ENCODE results near the gene PRMT1. TPM values are rescaled to one million over a fixed set of nuclear protein-coding genes. Genes with fewer than 3 reads are reported as not detected.

PRMT1 gene
- total RNA-seq, 1 donor from 2014 or later, result 235 TPM

DNA sequence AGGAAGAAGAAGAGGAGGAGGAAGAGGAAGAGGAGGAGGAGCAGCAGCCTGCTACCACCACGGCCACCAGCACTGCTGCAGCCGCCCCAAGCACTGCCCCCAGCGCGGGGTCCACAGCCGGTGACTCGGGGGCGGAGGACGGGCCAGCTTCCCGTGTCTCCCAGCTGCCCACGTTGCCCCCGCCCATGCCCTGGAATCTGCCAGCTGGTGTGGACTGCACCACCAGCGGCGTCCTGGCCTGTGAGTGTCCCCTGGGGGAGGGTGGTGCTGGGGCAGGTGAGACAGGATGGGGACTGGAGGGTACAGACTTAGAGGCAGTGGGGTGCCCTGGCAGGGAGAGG lies 23.6 kb upstream of the PRMT1 start:
- no peak for TF ChIP-seq EZH2 (IDR thresholded peaks at IDR 0.05; ENCODE audit: insufficient read depth, low read length)
- TF ChIP-seq, protein P1, sequence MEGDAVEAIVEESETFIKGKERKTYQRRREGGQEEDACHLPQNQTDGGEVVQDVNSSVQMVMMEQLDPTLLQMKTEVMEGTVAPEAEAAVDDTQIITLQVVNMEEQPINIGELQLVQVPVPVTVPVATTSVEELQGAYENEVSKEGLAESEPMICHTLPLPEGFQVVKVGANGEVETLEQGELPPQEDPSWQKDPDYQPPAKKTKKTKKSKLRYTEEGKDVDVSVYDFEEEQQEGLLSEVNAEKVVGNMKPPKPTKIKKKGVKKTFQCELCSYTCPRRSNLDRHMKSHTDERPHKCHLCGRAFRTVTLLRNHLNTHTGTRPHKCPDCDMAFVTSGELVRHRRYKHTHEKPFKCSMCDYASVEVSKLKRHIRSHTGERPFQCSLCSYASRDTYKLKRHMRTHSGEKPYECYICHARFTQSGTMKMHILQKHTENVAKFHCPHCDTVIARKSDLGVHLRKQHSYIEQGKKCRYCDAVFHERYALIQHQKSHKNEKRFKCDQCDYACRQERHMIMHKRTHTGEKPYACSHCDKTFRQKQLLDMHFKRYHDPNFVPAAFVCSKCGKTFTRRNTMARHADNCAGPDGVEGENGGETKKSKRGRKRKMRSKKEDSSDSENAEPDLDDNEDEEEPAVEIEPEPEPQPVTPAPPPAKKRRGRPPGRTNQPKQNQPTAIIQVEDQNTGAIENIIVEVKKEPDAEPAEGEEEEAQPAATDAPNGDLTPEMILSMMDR (IDR thresholded peaks at IDR 0.05; ENCODE audit: insufficient read depth, low read depth, low read length), result no peak
- Histone ChIP-seq H3K36me3 (ENCODE audit: insufficient read depth, low read length) (peaks cover 6% of the 10 kb centered on the region), H3K4me3 (ENCODE audit: insufficient read depth, low read depth, low read length) (no peak overlapping the region), H3K27me3 (ENCODE audit: insufficient read depth, low read length) (no peaks in the 10 kb centered on the region), H2AFZ (ENCODE audit: low read depth, low read length) (no peak overlapping the region), H4K20me1 (ENCODE audit: insufficient read depth, low read length) (peaks cover 66% of the 10 kb centered on the region), H3K9ac (ENCODE audit: low read length) (no peak overlapping the region), H3K27ac (ENCODE audit: low read depth, low read length) (no peak overlapping the region), H3K9me3 (ENCODE audit: insufficient read depth, low read depth, low read length) (no peaks in the 10 kb centered on the region), H3K79me2 (ENCODE audit: insufficient read depth, low read length) (peaks cover 33% of the 10 kb centered on the region), H3K4me1 (ENCODE audit: insufficient read depth, low read length) (no peaks in the 10 kb centered on the region), H3K4me2 (ENCODE audit: low read length) (no peak overlapping the region)
- FAIRE-seq (no peak), DNase-seq (ENCODE audit: low read depth) (no peak)
- Mint-ChIP-seq H3K4me1 (ENCODE audit: low read depth, unreplicated experiment) (no peaks in the 10 kb centered on the region), H3K4me3 (ENCODE audit: unreplicated experiment) (no peak overlapping the region), H3K27ac (ENCODE audit: unreplicated experiment) (no peak overlapping the region), H3K27me3 (ENCODE audit: low read depth, unreplicated experiment) (no peaks in the 10 kb centered on the region), H3K36me3 (ENCODE audit: low read depth, unreplicated experiment) (peaks cover 11% of the 10 kb centered on the region), H3K9me3 (ENCODE audit: unreplicated experiment) (no peaks in the 10 kb centered on the region)

DNA sequence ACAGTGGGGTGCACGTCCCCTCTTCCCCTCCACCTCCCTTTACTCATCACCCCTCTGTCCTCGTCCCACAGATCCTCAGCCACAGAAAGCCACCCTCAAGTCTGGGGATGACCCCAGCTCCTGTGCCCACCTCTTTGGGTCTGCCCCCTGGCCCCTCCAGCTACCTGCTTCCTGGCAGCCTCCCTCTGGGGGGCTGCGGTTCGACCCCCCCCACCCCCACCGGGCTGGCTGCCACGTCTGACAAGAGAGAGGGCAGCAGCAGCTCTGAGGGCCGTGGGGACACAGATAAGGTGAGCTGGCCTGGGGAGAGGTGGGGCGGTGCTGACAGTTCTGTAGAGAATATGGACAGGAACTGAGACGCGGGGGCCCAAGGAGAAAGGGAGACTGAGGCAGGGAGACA lies 22.5 kb upstream of the PRMT1 start:
- Histone ChIP-seq H3K36me3 (ENCODE audit: insufficient read depth, low read length) (peaks cover 12% of the 10 kb centered on the region), H3K4me2 (ENCODE audit: low read length) (no peak overlapping the region)
- TF ChIP-seq EZH2 (IDR thresholded peaks at IDR 0.05; ENCODE audit: insufficient read depth, low read length), result no peak
- TF ChIP-seq, protein P1 (IDR thresholded peaks at IDR 0.05; ENCODE audit: insufficient read depth, low read depth, low read length), result no peak

DNA sequence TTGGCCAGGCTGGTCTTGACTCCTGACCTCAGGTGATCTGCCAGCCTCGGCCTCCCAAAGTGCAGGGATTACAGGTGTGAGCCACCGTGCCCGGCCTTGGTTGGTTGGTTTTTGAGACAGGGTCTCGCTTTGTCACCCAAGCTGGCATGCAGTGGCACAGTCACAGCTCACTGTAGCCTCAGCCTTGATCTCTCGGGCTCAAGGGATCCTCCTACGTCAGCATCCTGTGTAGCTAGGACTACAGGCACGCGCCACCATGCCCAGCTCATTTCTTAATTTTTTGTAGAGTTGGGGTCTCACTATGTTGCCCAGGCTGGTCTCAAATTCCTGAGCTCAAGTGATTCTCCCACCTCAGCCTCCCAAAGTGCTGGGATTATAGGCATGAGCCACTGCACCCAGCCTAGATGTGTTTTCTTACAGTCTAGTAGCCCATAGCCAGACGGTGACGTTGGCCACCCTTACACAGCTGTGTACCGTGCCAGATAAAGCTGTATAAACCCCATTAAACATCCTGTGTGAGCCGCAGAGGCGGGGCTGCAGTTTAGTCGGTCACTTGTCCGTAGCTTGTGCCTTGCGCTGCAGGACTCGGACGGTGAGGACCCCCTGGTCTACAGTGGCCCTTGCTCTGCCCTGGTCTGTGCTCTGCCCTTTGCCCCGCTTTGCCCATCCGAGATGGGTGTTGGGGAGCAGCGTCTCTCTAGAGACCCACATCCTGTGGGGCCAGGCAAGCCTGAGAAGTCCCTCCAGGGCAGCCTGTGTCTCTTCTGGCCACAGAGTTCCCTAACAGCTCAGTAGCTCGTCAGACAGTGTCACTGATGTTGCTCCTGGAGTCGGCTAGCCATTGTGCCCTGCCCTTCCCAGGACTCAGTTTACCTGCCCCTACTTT lies 21.3 kb upstream of the PRMT1 start:
- Mint-ChIP-seq H3K4me3 (ENCODE audit: unreplicated experiment) (no peak overlapping the region), H3K36me3 (ENCODE audit: low read depth, unreplicated experiment) (peaks cover 19% of the 10 kb centered on the region), H3K9me3 (ENCODE audit: unreplicated experiment) (no peaks in the 10 kb centered on the region), H3K27me3 (ENCODE audit: low read depth, unreplicated experiment) (no peaks in the 10 kb centered on the region), H3K27ac (ENCODE audit: unreplicated experiment) (no peak overlapping the region), H3K4me1 (ENCODE audit: low read depth, unreplicated experiment) (no peaks in the 10 kb centered on the region)
- Histone ChIP-seq H3K9me3 (ENCODE audit: insufficient read depth, low read depth, low read length) (peaks cover 4% of the 10 kb centered on the region), H3K27ac (ENCODE audit: low read depth, low read length) (no peak overlapping the region), H3K27me3 (ENCODE audit: insufficient read depth, low read length) (no peaks in the 10 kb centered on the region), H3K36me3 (ENCODE audit: insufficient read depth, low read length) (peaks cover 17% of the 10 kb centered on the region), H3K4me1 (ENCODE audit: insufficient read depth, low read length) (no peaks in the 10 kb centered on the region), H3K4me2 (ENCODE audit: low read length) (no peak overlapping the region), H3K4me3 (ENCODE audit: insufficient read depth, low read depth, low read length) (no peak overlapping the region), H3K9ac (ENCODE audit: low read length) (no peak overlapping the region), H4K20me1 (ENCODE audit: insufficient read depth, low read length) (peaks cover 63% of the 10 kb centered on the region), H3K79me2 (ENCODE audit: insufficient read depth, low read length) (peaks cover 17% of the 10 kb centered on the region), H2AFZ (ENCODE audit: low read depth, low read length) (no peak overlapping the region)
- DNase-seq (ENCODE audit: low read depth), result no peak
- TF ChIP-seq, protein P1 (IDR thresholded peaks at IDR 0.05; ENCODE audit: insufficient read depth, low read depth, low read length), result no peak
- no peak for TF ChIP-seq EZH2 (IDR thresholded peaks at IDR 0.05; ENCODE audit: insufficient read depth, low read length)
- FAIRE-seq, result no peak

More for the DNA sequence above, 22.5 kb upstream of the PRMT1 start:
- Mint-ChIP-seq H3K27me3 (ENCODE audit: low read depth, unreplicated experiment) (no peaks in the 10 kb centered on the region), H3K36me3 (ENCODE audit: low read depth, unreplicated experiment) (peaks cover 13% of the 10 kb centered on the region), H3K4me3 (ENCODE audit: unreplicated experiment) (no peak overlapping the region), H3K9me3 (ENCODE audit: unreplicated experiment) (no peaks in the 10 kb centered on the region), H3K4me1 (ENCODE audit: low read depth, unreplicated experiment) (no peaks in the 10 kb centered on the region), H3K27ac (ENCODE audit: unreplicated experiment) (no peak overlapping the region)
- Histone ChIP-seq H3K79me2 (ENCODE audit: insufficient read depth, low read length) (peaks cover 27% of the 10 kb centered on the region), H3K4me3 (ENCODE audit: insufficient read depth, low read depth, low read length) (no peak overlapping the region), H3K9me3 (ENCODE audit: insufficient read depth, low read depth, low read length) (no peaks in the 10 kb centered on the region), H3K4me1 (ENCODE audit: insufficient read depth, low read length) (no peaks in the 10 kb centered on the region), H4K20me1 (ENCODE audit: insufficient read depth, low read length) (peaks cover 67% of the 10 kb centered on the region), H3K27ac (ENCODE audit: low read depth, low read length) (no peak overlapping the region), H2AFZ (ENCODE audit: low read depth, low read length) (no peak overlapping the region), H3K27me3 (ENCODE audit: insufficient read depth, low read length) (no peaks in the 10 kb centered on the region), H3K9ac (ENCODE audit: low read length) (no peak overlapping the region)
- no peak for DNase-seq (ENCODE audit: low read depth)
- FAIRE-seq, result no peak

Data from astrocyte (in vitro differentiated cells and primary cell).